HAP-1 (cell line): Measurements from ENCODE around the gene IL16.
"Not testable (repeated sequence)": the region's sequence is repeated elsewhere in the genome, so short reads cannot be mapped to it uniquely, and the experiment has no call there.

ENCODE experiments used
- DNase-seq, 2 experiments: peaks; one replicate each; pipeline ENCODE4 v3.0.0-alpha.2; 2016 to 2020; ENCODE audit warnings: low spot score in 2 of 2
- H3K27me3 ChIP-seq: fragments of 250-450 bp; sonication (Bioruptor Pico); 2 replicates; pipeline ENCODE4 v1.5.1; 2020; ENCODE audit warnings: low read depth, mild to moderate bottlenecking, moderate library complexity
- H3K36me3 ChIP-seq: fragments of 250-450 bp; sonication (Bioruptor Pico); replicated peaks from 2 replicates; pipeline ENCODE4 v1.5.1; 2020; ENCODE audit warnings: mild to moderate bottlenecking
- H3K4me1 ChIP-seq: fragments of 250-450 bp; sonication (Bioruptor Pico); 2 replicates; pipeline ENCODE4 v1.5.1; 2020; ENCODE audit warnings: mild to moderate bottlenecking
- H3K4me3 ChIP-seq: fragments of 250-450 bp; sonication (Bioruptor Pico); 2 replicates; pipeline ENCODE4 v1.5.1; 2020; ENCODE audit warnings: mild to moderate bottlenecking, moderate library complexity
- H3K9me3 ChIP-seq: fragments of 250-450 bp; sonication (Bioruptor Pico); 2 replicates; pipeline ENCODE4 v1.5.1; 2020; ENCODE audit warnings: mild to moderate bottlenecking, moderate library complexity
- in situ Hi-C: fragments of 300-500 bp; cut with MboI; formaldehyde crosslinking; loops from 3 replicates; pipeline ENCODE4 v1.14.3; 2020; ENCODE audit warnings: low sequenced_read_pairs, inconsistent platforms, mixed read lengths

IL16 gene

DNA sequence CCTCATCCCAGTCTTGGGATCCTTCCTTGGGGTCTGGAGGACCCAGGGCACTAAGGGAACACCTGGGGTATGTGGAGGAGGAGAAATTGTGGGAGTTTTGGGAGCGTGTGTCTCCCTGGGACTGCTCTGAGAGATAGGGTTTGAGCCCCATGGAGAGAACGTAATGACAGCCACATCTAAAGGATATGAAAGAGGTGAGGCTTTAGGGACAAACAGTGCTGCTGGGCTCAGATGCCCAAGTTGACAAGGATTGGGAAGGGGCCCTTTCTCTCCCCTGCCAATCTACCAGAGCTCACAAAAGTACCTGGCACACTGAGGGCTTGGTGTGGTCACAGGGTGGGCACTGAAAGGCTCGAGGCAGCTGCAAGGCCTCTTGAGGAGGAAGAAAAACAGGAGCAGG is 140.6 kb downstream of the IL16 start:
- no peak for DNase-seq
- H3K27me3 ChIP-seq = no peaks in the 10 kb centered on the region
- no peaks in the 10 kb centered on the region for H3K36me3 ChIP-seq
- no peaks in the 10 kb centered on the region for H3K4me1 ChIP-seq
- no peak overlapping the region for H3K4me3 ChIP-seq
- no peaks in the 10 kb centered on the region for H3K9me3 ChIP-seq
- in situ Hi-C loops = no loop called here

DNA sequence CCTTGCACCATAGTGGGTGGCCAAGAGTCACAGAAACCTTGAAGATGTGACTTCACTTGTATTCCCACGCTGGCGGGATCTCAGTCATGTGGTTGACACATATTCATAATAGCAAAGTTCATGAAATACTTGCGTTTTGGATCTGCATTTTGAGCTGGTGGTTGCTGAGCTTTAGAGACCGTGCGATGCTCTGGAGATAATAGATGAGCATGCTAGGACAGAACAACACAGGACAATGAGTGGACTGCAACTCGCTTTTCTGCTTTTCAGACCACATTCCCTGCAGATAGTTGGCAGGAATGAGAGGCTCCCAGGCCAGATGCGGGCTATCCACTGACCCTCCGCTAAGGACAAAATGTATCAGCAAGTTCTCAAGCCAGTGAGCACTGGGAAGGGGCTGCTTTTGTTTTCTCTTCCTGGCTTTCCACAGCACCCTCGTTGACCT is 141.1 kb downstream of the IL16 start:
- Histone ChIP-seq H3K36me3 (no peaks in the 10 kb centered on the region), H3K4me3 (no peak overlapping the region), H3K9me3 (no peaks in the 10 kb centered on the region), H3K4me1 (no peaks in the 10 kb centered on the region), H3K27me3 (no peaks in the 10 kb centered on the region)
- in situ Hi-C loops = no loop called here
- DNase-seq = no peak

DNA sequence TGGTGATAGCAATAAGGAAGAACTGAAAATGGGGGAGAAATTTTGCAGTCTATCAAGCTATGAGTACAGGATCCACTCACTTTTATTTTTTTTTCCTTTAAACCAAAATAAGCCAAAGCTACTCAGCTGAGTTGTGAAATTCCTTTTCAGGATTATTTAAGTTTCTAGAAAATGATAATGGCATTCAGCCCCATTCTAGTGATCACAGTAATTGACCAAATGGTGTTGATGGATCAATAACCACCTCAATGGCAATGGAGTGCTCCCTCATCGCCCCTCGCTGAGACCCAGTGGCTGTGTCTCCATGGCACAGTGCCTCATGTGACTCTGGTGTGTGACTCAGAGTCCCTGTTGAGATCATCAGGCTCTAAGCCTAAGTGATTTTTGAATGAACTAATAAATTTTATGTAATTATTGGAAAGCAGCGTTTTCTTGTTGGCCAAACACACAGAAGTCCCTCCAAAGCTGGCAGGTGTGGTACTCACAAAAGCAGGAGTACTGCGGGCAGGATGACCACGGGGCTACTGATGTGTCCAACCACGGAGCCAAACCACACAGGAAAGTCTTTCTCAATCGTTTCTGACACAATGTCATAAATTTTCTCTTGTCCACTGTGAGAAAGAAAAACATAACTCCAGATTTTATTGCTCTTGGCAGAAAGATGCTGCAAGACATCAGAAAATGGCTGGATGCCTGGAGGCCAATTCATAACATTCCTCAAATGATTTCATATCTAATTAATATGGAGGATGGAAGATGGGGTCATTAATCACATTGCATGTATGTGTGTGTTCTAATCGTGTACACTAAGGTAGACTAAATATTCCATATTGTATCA is 141.7 kb downstream of the IL16 start:
- 0 out of 2 replicates have a peak, but pooled peaks cover 3% of the 10 kb centered on the region for H3K27me3 ChIP-seq
- no peaks in the 10 kb centered on the region for H3K4me1 ChIP-seq
- in situ Hi-C loops = no loop called here
- H3K4me3 ChIP-seq = no peak overlapping the region
- H3K9me3 ChIP-seq = no peaks in the 10 kb centered on the region
- H3K36me3 ChIP-seq = no peaks in the 10 kb centered on the region
- DNase-seq = no peak

DNA sequence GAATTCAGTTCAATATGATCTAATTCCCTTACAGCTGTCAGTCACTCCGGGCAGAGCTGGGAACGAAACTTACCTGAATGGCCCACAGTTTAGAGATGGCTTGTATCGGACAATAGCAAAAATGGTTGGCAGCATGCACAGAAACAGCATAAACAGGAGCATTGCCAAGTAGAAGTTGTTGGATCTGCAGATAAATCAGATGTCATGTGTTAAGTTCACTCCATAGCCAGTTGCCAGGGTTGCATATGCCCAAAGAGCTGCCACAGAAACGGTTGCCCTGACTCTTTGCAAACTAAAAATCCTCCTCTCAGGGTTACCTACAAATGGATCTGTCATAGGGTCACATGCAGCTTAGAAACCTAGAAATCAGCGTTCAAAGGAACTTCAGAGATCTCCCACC is 142.6 kb downstream of the IL16 start:
- Histone ChIP-seq H3K4me1 (no peaks in the 10 kb centered on the region), H3K36me3 (no peaks in the 10 kb centered on the region), H3K9me3 (no peaks in the 10 kb centered on the region), H3K27me3 (0 out of 2 replicates have a peak, but pooled peaks cover 3% of the 10 kb centered on the region), H3K4me3 (no peak overlapping the region)
- in situ Hi-C loops = no loop called here
- no peak for DNase-seq

DNA sequence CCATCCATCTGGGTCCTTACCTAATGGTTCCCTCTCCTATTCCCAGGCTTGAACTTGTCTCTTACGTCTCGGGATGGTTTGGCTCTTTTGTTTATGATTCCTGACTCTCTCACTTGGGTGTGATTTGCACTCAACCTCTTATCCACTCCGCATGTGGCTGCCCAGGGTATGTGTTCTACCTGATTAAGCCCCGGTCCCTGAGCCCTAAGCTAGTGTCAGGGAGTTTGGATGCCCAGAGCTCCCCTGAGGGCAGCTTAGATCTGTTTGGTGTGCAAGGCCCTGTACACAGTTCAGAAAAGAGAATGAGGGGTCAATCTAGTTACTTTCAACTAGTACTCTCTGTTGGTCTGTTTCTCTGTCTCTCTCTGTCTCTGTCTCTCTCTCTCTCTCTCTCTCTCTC is 143.2 kb downstream of the IL16 start:
- Histone ChIP-seq H3K4me1 (no peaks in the 10 kb centered on the region), H3K36me3 (no peaks in the 10 kb centered on the region), H3K4me3 (no peak overlapping the region), H3K9me3 (no peaks in the 10 kb centered on the region), H3K27me3 (0 out of 2 replicates have a peak, but pooled peaks cover 3% of the 10 kb centered on the region)
- in situ Hi-C loops = no loop called here
- DNase-seq = no peak

DNA sequence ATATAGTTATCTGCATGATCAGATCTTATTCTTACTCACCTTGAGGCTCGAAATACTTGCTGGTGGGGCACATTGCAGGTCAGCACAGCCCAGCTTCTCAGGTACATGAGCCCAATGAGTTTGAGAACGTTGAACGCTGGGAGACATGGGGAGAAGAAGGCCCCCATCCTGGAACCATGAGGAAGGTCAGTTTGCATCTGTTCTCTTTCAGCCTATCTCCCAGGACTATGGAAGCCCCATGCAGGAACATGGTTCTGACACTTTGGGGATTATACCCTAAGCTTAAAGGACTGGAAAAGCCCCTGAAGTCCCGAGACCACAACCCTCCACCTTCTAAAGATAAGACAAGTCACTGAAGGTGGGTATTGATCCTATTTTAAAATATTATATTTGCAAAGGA is 144.7 kb downstream of the IL16 start:
- Histone ChIP-seq H3K36me3 (no peaks in the 10 kb centered on the region), H3K27me3 (0 out of 2 replicates have a peak, but pooled peaks cover 3% of the 10 kb centered on the region), H3K9me3 (no peaks in the 10 kb centered on the region), H3K4me3 (no peak overlapping the region), H3K4me1 (no peaks in the 10 kb centered on the region)
- no peak for DNase-seq
- in situ Hi-C loops = no loop called here

DNA sequence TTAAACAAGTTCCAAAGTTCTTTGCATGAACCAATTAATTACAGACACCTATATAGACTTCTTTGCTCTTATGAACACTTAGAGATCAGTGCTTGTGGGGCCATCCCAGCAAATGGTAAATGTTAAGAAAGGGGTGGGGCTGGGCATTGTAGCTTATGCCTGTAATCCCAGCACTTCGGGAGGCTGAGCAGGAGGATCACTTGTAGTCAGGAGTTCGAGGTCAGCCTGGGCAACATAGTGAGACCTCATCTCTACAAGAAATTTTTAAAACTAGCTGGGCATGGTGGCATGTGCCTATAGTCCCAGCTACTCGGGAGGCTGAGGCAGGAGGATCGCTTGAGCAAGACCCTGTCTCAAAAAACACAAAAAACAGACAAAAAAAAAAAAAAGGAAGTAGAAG is 146.7 kb downstream of the IL16 start:
- in situ Hi-C loops = no loop called here
- Histone ChIP-seq H3K27me3 (0 out of 2 replicates have a peak, but pooled peaks cover 8% of the 10 kb centered on the region), H3K4me3 (no peak overlapping the region), H3K36me3 (no peaks in the 10 kb centered on the region), H3K4me1 (no peaks in the 10 kb centered on the region), H3K9me3 (no peaks in the 10 kb centered on the region)
- no peak for DNase-seq

DNA sequence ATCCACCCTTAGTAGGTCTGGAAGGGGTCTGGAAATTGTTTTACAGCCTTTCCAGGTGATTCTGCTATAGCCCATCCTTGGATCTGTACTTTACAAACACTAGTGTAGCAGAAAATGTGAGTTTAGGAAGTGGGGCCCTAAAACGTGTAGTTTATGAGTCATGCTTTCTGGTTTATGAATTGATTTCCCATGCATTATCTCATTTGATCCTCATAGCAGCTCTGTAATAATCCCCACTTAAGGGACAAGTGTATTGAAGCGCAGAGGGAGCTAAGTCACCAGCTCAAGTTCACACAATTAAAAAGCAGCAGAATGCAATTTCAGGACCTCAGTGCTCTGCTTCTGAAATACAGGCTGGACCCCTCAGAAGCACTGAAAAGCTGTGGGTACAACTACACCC is 149.9 kb downstream of the IL16 start:
- Histone ChIP-seq H3K27me3 (peaks cover 9% of the 10 kb centered on the region; the same call in 1 of the 2 replicates), H3K9me3 (no peaks in the 10 kb centered on the region), H3K4me1 (no peaks in the 10 kb centered on the region), H3K36me3 (no peaks in the 10 kb centered on the region), H3K4me3 (no peak overlapping the region)
- in situ Hi-C loops = no loop called here
- no peak for DNase-seq

DNA sequence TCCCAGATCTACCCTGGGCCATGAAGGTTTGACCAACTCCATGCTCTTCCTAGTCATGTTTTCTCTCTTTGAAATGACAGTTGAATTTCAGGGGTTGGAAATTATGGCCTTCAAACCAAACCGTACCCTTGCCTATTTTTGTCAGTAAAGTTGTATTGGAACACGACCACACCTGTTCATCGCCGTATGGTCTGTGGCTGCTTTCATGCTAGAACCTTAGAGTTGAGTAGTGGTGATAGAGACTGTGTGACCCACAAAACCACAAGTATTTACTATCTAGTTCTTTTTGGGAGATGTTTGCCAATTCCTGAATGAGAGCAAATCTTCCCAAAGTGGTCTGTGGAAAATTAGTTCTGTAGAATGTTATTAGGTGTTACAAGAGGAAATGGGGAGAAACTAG is 151.2 kb downstream of the IL16 start:
- H3K4me1 ChIP-seq = no peaks in the 10 kb centered on the region
- no peaks in the 10 kb centered on the region for H3K36me3 ChIP-seq
- H3K4me3 ChIP-seq = no peak overlapping the region
- DNase-seq = no peak
- H3K9me3 ChIP-seq = no peaks in the 10 kb centered on the region
- in situ Hi-C loops = no loop called here
- H3K27me3 ChIP-seq = peaks cover 9% of the 10 kb centered on the region; the same call in 1 of the 2 replicates

DNA sequence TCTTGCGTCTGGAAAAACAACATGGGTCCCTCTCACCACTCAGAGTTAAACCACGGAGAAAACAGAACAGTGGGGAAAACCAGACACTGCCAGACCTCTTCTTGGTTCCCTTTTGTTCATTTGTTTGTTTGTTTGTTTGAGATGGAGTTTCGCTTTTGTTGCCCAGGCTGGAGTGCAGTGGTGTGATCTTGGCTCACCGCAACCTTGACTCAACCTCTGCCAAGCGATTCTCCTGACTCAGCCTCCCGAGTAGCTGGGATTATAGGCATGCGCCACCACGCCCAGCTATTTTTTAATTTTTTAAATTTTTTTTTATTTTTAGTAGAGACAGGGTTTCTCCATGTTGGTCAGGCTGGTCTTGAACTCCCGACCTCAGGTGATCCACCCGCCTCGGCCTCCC is 152.0 kb downstream of the IL16 start:
- H3K36me3 ChIP-seq, H3K27me3 ChIP-seq, H3K4me1 ChIP-seq, H3K9me3 ChIP-seq, DNase-seq, in situ Hi-C loops, H3K4me3 ChIP-seq: not testable (repeated sequence)

DNA sequence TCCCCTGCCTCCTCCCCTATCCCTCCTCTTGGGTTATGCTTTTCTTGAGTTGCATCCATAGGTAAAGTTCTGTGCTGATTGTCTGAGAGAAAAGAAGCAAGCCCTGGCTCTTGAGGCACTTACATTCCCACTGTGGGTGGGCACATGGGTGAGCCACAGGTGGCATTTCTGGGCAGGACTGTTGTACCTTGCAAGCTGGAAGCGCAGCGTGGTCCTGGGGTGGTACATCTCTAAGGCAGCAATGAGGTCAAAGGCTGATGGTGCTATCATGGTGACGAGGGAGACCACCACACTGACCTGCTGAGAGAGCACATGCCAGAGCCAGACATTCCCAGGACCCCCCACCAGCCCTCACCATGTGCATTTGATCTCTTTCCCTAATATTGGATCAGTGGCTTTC is 152.6 kb downstream of the IL16 start:
- Histone ChIP-seq H3K9me3 (no peaks in the 10 kb centered on the region), H3K27me3 (peaks cover 9% of the 10 kb centered on the region), H3K4me1 (no peaks in the 10 kb centered on the region), H3K36me3 (no peaks in the 10 kb centered on the region), H3K4me3 (no peak overlapping the region)
- DNase-seq = no peak
- in situ Hi-C loops = no loop called here

DNA sequence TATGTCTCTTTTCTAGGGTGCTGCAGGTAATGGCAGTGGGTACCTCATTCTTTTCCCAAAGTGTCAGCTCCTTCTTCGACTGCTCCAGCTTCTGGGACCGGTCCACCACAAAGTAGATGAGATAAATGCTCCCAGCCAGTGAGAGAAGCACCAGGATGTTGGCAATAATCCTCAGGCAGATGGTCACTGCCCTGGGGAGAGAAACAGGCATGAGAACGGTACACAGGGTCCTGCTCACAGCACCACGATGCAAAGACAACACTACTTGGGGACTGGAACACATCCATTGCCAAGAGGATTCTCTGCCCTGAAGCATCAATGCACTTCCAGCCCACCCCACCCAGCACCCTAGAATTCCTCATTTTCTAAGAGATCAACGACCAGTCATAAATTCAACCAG is 155.0 kb downstream of the IL16 start:
- no peak for DNase-seq
- Histone ChIP-seq H3K27me3 (peaks cover 13% of the 10 kb centered on the region), H3K4me3 (no peak overlapping the region), H3K9me3 (no peaks in the 10 kb centered on the region), H3K4me1 (no peaks in the 10 kb centered on the region), H3K36me3 (no peaks in the 10 kb centered on the region)
- in situ Hi-C loops = no loop called here

DNA sequence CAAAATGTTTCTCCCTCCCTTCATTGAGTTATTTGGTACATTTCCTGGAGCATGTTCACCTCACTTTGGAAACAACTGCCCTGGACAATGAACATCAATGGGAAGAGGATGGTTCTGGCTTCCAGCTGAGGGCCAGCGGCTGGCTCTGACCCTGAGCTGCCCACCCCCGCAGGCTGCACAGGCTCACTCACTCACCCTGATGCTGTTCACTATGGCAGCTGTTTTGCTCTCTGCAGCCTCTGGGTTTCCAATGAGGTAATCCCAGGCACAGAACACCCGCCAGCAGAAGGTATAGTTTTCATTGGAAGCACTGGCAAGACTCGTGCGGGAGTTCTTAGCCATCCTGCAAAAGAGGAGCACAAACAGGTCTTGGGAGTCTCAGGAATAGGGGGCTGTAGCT is 159.6 kb downstream of the IL16 start:
- Histone ChIP-seq H3K4me3 (no peak overlapping the region), H3K4me1 (no peaks in the 10 kb centered on the region), H3K9me3 (peaks cover 2% of the 10 kb centered on the region; the same call in 1 of the 2 replicates), H3K36me3 (no peaks in the 10 kb centered on the region), H3K27me3 (peaks cover 23% of the 10 kb centered on the region)
- in situ Hi-C loops = no loop called here
- no peak for DNase-seq

DNA sequence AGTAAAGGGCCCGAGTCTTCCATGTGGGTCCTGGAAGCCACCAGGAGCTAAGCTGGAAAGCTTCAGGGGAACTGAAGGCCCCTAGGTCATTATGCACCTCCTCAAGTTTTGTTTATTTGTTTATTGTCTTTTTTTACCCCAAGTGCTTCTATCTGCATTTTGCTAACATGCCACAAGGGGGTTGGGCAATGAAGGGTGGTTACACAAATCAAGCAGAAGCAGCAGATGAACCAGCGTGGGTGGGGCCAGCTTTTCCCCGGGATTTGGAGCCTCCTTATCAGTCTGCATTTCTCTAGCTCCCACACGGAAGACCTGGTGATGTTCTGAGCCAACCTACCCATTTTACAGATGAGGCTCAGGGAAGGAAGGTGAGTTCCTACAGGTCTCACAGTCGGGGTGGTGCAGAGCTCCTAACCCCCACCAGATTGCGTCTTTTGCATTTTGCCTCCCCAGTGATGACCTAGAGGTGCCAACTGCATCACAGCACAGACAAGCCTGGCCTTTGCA is 160.6 kb downstream of the IL16 start:
- Histone ChIP-seq H3K4me3 (no peak overlapping the region), H3K36me3 (no peaks in the 10 kb centered on the region), H3K9me3 (peaks cover 2% of the 10 kb centered on the region; the same call in 1 of the 2 replicates), H3K4me1 (no peaks in the 10 kb centered on the region), H3K27me3 (peaks cover 23% of the 10 kb centered on the region)
- no peak for DNase-seq
- in situ Hi-C loops = no loop called here
